Motor neuron (in vitro differentiated cells): ENCODE data around the gene SOX10. TPM values are rescaled to one million over a fixed set of nuclear protein-coding genes. Genes with fewer than 3 reads are reported as not detected.

Experiments used
- ATAC-seq, 8 experiments: fragments of 200-7000 bp; cut with Tn5 transposase; replicated peaks in 6 of 8; 2 replicates each; pipeline ENCODE4 v1.8.0; 2021; ENCODE audit warnings: mild to moderate bottlenecking in 8 of 8, moderate library complexity in 8 of 8
- H3K27ac ChIP-seq, 2 donors: fragments of 250-450 bp; sonication (Bioruptor Pico); 2 replicates each; pipeline ENCODE4 v1.9.0; 2021; ENCODE audit warnings: antibody characterized with exemption in 2 of 2, mild to moderate bottlenecking in 2 of 2, moderate library complexity in 1 of 2
- H3K4me1 ChIP-seq, 2 donors: fragments of 250-450 bp; sonication (Bioruptor Pico); replicated peaks in 1 of 2; 2 replicates each; pipeline ENCODE4 v1.6.1; 2021; ENCODE audit warnings: antibody characterized with exemption in 2 of 2, mild to moderate bottlenecking in 2 of 2, moderate library complexity in 1 of 2
- H3K4me3 ChIP-seq, 5 donors: fragments of 250-450 bp; sonication (Bioruptor Pico); 2 replicates each; pipeline ENCODE4 v1.9.0; 2021; ENCODE audit warnings: antibody characterized with exemption in 5 of 5, mild to moderate bottlenecking in 5 of 5, moderate library complexity in 4 of 5
- WGBS, 10 experiments: fragments of 450-650 bp; shearing (Covaris generic); methylation state at CpG; one replicate each; pipeline ENCODE4 v1.0.0; 2022; 5-methylcytosine and 5-hydroxymethylcytosine counted together
- in situ Hi-C, 9 experiments: fragments of 400-800 bp; cut with MboI; loops; one replicate each; pipeline ENCODE4 v1.15.0; 2021; ENCODE audit warnings: low sequenced_read_pairs in 9 of 9, low pct_unique_long_range_greater_than_20kb in 2 of 9; ENCODE audit not compliant: unreplicated experiment in 9 of 9
- total RNA-seq, 8 experiments: library from RNA; unstranded; fragments of 300-600 nt; gene quantifications; 2 replicates each; pipeline versions ENCODE4 v1.2.3 to v1.2.4, GENCODE V29; 2022

Gene SOX10
- total RNA-seq, 8 experiments from 2014 or later: 0.20 to 1.3 (median 0.42) TPM

GRCh38 chr22:37925330-37925729, 59.0 kb downstream of the SOX10 start:
- Histone ChIP-seq H3K27ac (no peak overlapping the region), H3K4me3 (no peak overlapping the region), H3K4me1 (no peaks in the 10 kb centered on the region)
- WGBS, 10 experiments: 29 to 80% (median 43%) methylated on average over 1 of the region's 3 CpGs; no CpG with 5 or more reads in 7 of the 10 experiments
- ATAC-seq: peak in 3 of 8 experiments; percentile 18 to 79 (median 24)
- in situ Hi-C loops: no loop called here

- 40 to 100% (median 83%) methylated on average over 1 to 4 of the region's 18 CpGs; no CpG with 5 or more reads in 6 of the 10 experiments for WGBS, 10 experiments
- H3K4me3 ChIP-seq: no peak overlapping the region
- in situ Hi-C loops: no loop called here
- ATAC-seq: peak in 1 of 8 experiments; percentile 4
- H3K4me1 ChIP-seq: no peaks in the 10 kb centered on the region
- no peak overlapping the region for H3K27ac ChIP-seq
Measured at GRCh38 chr22:37924386-37925065, 59.8 kb downstream of the SOX10 start.

GRCh38 chr22:37923927-37924326, 60.4 kb downstream of the SOX10 start:
- no peak for ATAC-seq
- in situ Hi-C loops: no loop called here
- H3K4me1 ChIP-seq: no peaks in the 10 kb centered on the region
- H3K27ac ChIP-seq: no peak overlapping the region
- H3K4me3 ChIP-seq: no peak overlapping the region
- WGBS, 10 experiments: no CpG with 5 or more reads among the region's 4 CpGs

Other genes starting within 250 kb of the SOX10 start
- gene GCAT, start 176.6 kb downstream of the SOX10 start, total RNA-seq: 10 to 100 TPM; 10.6 to 41.6 (median 14.6) TPM
- not detected for gene GALR3, start 161.2 kb downstream of the SOX10 start, total RNA-seq
- gene ANKRD54, start 140.2 kb downstream of the SOX10 start, total RNA-seq: 10 to 100 TPM; 12.3 to 56.7 (median 30.9) TPM
- 1,000 to 10,000 TPM in 2 of 8 experiments, 100 to 1,000 TPM in 6; 381 to 1,095 (median 566) TPM for gene EIF3L, start 135.1 kb downstream of the SOX10 start, total RNA-seq
- 10 to 100 TPM; 14.5 to 42.2 (median 19.7) TPM for gene MICALL1, start 78.3 kb downstream of the SOX10 start, total RNA-seq
- gene C22orf23, start 31.0 kb downstream of the SOX10 start, total RNA-seq: 1 to 10 TPM in 5 of 8 experiments, under 1 TPM in 3; 0.63 to 4.3 (median 2.1) TPM
- gene POLR2F, start 30.9 kb downstream of the SOX10 start, total RNA-seq: 100 to 1,000 TPM in 4 of 8 experiments, 10 to 100 TPM in 4; 69.1 to 147 (median 106) TPM
- gene PICK1, start 72.8 kb upstream of the SOX10 start, total RNA-seq: 10 to 100 TPM; 15.2 to 36.7 (median 24.7) TPM
- gene SLC16A8, start 99.6 kb upstream of the SOX10 start, total RNA-seq: 1 to 10 TPM in 6 of 8 experiments, under 1 TPM in 2; 0.64 to 2.7 (median 1.8) TPM
- gene BAIAP2L2, start 126.1 kb upstream of the SOX10 start, total RNA-seq: 1 to 10 TPM in 2 of 8 experiments, under 1 TPM in 6; 0.21 to 4.2 (median 0.75) TPM
- gene PLA2G6, start 197.3 kb upstream of the SOX10 start, total RNA-seq: 10 to 100 TPM in 7 of 8 experiments, 1 to 10 TPM in 1; 8.6 to 56.8 (median 16.6) TPM
- gene MAFF, start 217.4 kb upstream of the SOX10 start, total RNA-seq: 10 to 100 TPM in 1 of 8 experiments, 1 to 10 TPM in 7; 5.0 to 14.5 (median 5.9) TPM